ENCODE data around the gene XPO4. TPM values are rescaled to one million over a fixed set of nuclear protein-coding genes. Genes with fewer than 3 reads are reported as not detected.

The XPO4 gene
- total RNA-seq, 2 experiments from 2014 or later: 22.8 to 26.4 TPM

DNA sequence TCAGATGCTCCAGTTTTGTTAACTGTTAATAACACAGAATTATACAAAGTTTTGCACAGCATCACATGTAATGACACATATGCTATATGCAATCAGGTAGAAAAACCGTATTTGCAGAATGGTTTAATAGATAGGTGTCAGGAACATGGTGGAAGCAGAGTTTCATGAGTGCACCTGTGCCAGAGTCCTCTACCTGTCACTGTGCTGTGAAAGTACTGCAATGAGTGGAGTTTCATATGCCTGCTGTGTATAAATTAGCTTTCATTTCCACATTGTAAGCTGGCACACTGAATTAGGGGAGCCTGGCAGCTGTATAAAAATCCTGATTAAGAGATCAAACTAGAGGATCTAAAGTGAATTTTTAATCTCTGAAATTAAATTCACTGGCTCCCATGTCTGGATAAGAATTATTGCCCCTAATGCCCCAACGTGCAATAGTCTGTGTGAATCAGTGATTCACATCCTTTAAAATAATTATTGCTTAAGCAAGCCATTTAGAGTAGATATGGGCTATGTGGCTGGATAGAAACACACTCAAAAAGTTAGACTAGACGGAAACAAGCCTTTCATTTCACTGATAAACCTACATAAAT lies 120.3 kb downstream of the XPO4 start:
- Mint-ChIP-seq H3K27me3 (no peaks in the 10 kb centered on the region), H3K27ac (peak overlapping the region; percentile 40)

DNA sequence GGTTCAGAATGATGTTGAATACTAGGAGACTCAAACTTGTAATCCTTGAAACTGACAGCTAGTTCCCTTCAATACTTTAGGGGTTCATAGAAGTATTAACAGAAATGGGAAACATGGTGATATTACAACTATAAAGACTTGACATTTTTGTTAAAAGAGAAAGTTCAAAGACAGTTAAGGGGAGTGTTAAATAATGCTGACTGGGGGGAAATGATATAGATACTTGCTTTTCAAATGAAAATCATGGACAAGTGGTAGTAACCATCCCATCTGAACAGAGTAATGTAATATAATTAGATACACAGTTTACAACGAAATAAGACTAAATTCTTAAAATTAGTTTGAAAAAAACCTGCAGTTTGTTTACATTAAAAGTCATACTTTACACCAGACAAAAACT lies 122.2 kb downstream of the XPO4 start:
- H3K27me3 Mint-ChIP-seq: no peaks in the 10 kb centered on the region
- no peaks in the 10 kb centered on the region for H3K9me3 Mint-ChIP-seq (ENCODE audit: low read depth)
- CTCF ChIA-PET: interaction anchor here (0.9 to 1.6 kb wide), 4 partner anchors 13 to 583 kb away, joined by 3 to 5 read pairs (median 4); partner anchors contain the start of gene IL17D
- H3K27ac Mint-ChIP-seq: no peak overlapping the region
- ATAC-seq (no peak), DNase-seq (no peak)
- H3K4me3 Mint-ChIP-seq: no peak overlapping the region
- H3K36me3 Mint-ChIP-seq (ENCODE audit: low read depth): peaks cover 37% of the 10 kb centered on the region
- peaks cover 18% of the 10 kb centered on the region for H3K4me1 Mint-ChIP-seq
- intact Hi-C loops (cut with DNase I, micrococcal nuclease): loop anchor here in 1 of 2 experiments (5.0 kb wide), 1 partner anchor 42 kb away; no protein-coding TSS in a partner anchor
- POLR2A ChIA-PET: no interaction called here

More for the DNA sequence above, 120.3 kb downstream of the XPO4 start:
- no peaks in the 10 kb centered on the region for H3K9me3 Mint-ChIP-seq (ENCODE audit: low read depth)
- DNase-seq (peak; percentile 16), ATAC-seq (peak; percentile 97)
- ChIA-PET CTCF (interaction anchor here (0.7 to 1.5 kb wide), 5 partner anchors 11 to 68 kb away, joined by 3 to 5 read pairs (median 4); no protein-coding TSS in a partner anchor), POLR2A (no interaction called here)
- H3K4me3 Mint-ChIP-seq: no peak overlapping the region
- intact Hi-C loops (cut with DNase I, micrococcal nuclease): loop anchor here in 1 of 2 experiments (5.0 kb wide), 1 partner anchor 40 kb away; no protein-coding TSS in a partner anchor
- peaks cover 15% of the 10 kb centered on the region for H3K4me1 Mint-ChIP-seq
- H3K36me3 Mint-ChIP-seq (ENCODE audit: low read depth): peaks cover 39% of the 10 kb centered on the region

DNA sequence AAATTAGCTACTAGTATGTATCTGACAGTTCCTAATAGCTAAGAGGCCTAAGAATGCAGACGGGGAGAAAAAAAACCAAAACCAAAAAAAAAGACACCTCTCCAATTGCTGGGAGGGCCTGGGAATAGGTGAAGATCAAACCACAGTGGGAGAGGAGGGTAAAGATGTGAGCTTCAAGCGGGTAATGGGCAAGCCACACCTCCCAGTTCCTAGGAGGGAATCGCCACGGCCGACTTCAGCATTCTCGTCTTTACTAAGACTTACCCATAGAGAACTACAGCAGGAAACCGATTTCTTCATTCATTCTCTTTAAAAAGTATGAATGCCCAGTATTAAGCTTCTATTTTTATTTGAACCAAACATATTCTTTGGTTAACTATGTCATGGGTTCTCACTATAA lies 123.1 kb downstream of the XPO4 start:
- H3K9me3 Mint-ChIP-seq (ENCODE audit: low read depth): no peaks in the 10 kb centered on the region

DNA sequence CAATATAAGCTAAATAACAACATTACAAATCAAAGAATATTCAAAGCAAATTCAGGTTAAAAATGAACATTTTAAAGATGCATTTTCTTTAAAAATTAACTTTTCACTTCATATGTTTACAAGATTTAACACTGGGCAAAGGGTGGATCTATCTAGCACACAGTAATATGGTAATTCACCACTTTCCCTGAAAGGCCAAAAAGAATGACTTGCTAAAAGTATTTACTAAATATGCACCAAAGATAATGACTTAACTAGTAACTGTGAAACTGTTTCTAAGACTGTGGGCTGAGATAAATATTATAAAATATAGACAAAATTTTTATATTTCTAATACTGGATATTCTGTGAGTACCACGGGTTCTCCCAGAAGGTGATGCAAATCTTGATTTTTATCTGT lies 124.2 kb downstream of the XPO4 start:
- DNase-seq (no peak), ATAC-seq (no peak)
- no peaks in the 10 kb centered on the region for H3K27me3 Mint-ChIP-seq
- intact Hi-C loops (cut with DNase I, micrococcal nuclease): no loop called here
- H3K4me1 Mint-ChIP-seq: peaks cover 32% of the 10 kb centered on the region
- H3K9me3 Mint-ChIP-seq (ENCODE audit: low read depth): no peaks in the 10 kb centered on the region
- no peak overlapping the region for H3K4me3 Mint-ChIP-seq
- POLR2A ChIA-PET: no interaction called here
- H3K36me3 Mint-ChIP-seq (ENCODE audit: low read depth): peaks cover 33% of the 10 kb centered on the region
- H3K27ac Mint-ChIP-seq: no peak overlapping the region
- CTCF ChIA-PET: no interaction called here

More for the DNA sequence above, 123.1 kb downstream of the XPO4 start:
- CTCF ChIA-PET: interaction anchor here (0.9 to 1.6 kb wide), 4 partner anchors 12 to 582 kb away, joined by 3 to 5 read pairs (median 4); partner anchors contain the start of gene IL17D
- Mint-ChIP-seq H3K27me3 (no peaks in the 10 kb centered on the region), H3K4me1 (peaks cover 24% of the 10 kb centered on the region), H3K36me3 (ENCODE audit: low read depth) (peaks cover 38% of the 10 kb centered on the region), H3K4me3 (no peak overlapping the region), H3K27ac (no peak overlapping the region)
- DNase-seq (no peak), ATAC-seq (no peak)
- POLR2A ChIA-PET: no interaction called here
- intact Hi-C loops (cut with DNase I, micrococcal nuclease): no loop called here

DNA sequence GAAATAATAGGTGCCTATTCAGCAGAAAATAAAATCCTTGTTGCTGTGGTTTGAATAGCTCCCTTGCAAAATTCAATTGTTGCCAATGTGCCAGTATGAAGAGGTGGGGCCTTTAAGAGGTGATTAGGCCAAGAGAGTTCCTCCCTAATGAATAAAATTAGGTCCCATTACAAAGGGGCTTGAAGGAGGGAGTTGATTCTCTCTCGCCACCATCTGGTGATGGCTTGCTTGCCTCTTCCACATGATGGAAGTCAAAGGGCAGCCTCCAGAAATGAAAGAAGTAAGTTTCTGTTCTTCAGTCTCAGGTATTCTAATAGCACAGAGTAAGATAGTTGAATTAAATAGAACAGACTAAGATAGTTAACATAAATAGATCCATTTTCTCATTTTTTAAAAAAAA lies 125.8 kb downstream of the XPO4 start:
- no peak for ATAC-seq
- peaks cover 31% of the 10 kb centered on the region for H3K36me3 Mint-ChIP-seq (ENCODE audit: low read depth)
- H3K27me3 Mint-ChIP-seq: no peaks in the 10 kb centered on the region
- DNase-seq: no peak
- no peak overlapping the region for H3K4me3 Mint-ChIP-seq
- peaks cover 23% of the 10 kb centered on the region for H3K4me1 Mint-ChIP-seq
- ChIA-PET POLR2A (no interaction called here), CTCF (no interaction called here)
- H3K27ac Mint-ChIP-seq: no peak overlapping the region
- intact Hi-C loops (cut with DNase I, micrococcal nuclease): no loop called here
- H3K9me3 Mint-ChIP-seq (ENCODE audit: low read depth): no peaks in the 10 kb centered on the region

DNA sequence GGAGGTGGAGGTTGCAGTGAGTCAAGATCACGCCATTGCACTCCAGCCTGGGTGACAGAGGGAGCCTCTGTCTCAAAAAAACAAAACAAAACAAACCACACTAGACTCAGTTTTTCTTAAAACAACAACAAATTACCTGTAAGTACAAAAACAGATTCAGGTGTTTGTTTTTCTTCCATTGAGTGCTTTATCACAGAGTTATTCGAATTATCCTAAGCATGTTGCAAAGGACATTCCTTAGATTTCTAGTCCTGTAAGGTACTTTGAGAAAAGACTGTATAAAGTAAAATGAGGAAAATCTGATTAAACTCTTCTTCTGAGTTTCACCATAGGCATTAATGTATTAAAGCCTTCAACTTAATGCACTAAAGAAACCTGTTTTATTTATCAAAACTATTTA lies 126.6 kb downstream of the XPO4 start:
- ATAC-seq: no peak
- no peaks in the 10 kb centered on the region for H3K27me3 Mint-ChIP-seq
- POLR2A ChIA-PET: no interaction called here

DNA sequence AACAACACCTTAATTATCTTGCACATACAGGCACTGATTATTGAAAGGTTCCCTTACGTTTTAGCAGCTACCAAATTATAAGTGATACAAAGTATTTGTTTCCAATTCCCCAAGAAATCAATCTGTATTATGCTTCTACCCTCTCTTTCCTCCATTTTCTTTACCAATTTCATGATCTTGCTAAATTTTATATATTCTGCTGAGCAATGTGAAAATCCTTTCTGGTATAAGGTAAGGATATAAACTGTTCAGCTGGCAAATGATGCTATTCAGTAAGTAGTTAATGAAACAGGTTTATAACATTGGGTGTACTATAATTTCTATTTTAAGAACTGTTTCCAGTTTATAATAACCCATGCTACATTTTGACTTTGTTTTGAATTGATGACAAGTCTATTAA lies 127.8 kb downstream of the XPO4 start:
- Mint-ChIP-seq H3K36me3 (ENCODE audit: low read depth) (peaks cover 44% of the 10 kb centered on the region), H3K27ac (peak overlapping the region; percentile 23), H3K4me1 (peaks cover 39% of the 10 kb centered on the region), H3K9me3 (ENCODE audit: low read depth) (peaks cover 1% of the 10 kb centered on the region), H3K27me3 (no peaks in the 10 kb centered on the region), H3K4me3 (peak overlapping the region; percentile 93)
- ChIA-PET POLR2A (no interaction called here), CTCF (interaction anchor here (0.6 to 1.6 kb wide), 4 partner anchors 47 to 71 kb away, joined by 3 read pairs; partner anchors contain the start of gene IL17D)
- ATAC-seq: no peak
- intact Hi-C loops (cut with DNase I, micrococcal nuclease): loop anchor here (5.0 kb wide), 4 partner anchors 72 to 1142 kb away; partner anchors contain the start of genes IL17D (in 1 of the 2), MPHOSPH8 (in 1 of the 2) and ZMYM5 (in 1 of the 2)
- no peak for DNase-seq

More for the DNA sequence above, 126.6 kb downstream of the XPO4 start:
- Mint-ChIP-seq H3K9me3 (ENCODE audit: low read depth) (no peaks in the 10 kb centered on the region), H3K4me1 (peaks cover 29% of the 10 kb centered on the region), H3K27ac (no peak overlapping the region), H3K36me3 (ENCODE audit: low read depth) (peaks cover 33% of the 10 kb centered on the region), H3K4me3 (no peak overlapping the region)
- intact Hi-C loops (cut with DNase I, micrococcal nuclease): no loop called here
- no peak for DNase-seq
- CTCF ChIA-PET: no interaction called here

DNA sequence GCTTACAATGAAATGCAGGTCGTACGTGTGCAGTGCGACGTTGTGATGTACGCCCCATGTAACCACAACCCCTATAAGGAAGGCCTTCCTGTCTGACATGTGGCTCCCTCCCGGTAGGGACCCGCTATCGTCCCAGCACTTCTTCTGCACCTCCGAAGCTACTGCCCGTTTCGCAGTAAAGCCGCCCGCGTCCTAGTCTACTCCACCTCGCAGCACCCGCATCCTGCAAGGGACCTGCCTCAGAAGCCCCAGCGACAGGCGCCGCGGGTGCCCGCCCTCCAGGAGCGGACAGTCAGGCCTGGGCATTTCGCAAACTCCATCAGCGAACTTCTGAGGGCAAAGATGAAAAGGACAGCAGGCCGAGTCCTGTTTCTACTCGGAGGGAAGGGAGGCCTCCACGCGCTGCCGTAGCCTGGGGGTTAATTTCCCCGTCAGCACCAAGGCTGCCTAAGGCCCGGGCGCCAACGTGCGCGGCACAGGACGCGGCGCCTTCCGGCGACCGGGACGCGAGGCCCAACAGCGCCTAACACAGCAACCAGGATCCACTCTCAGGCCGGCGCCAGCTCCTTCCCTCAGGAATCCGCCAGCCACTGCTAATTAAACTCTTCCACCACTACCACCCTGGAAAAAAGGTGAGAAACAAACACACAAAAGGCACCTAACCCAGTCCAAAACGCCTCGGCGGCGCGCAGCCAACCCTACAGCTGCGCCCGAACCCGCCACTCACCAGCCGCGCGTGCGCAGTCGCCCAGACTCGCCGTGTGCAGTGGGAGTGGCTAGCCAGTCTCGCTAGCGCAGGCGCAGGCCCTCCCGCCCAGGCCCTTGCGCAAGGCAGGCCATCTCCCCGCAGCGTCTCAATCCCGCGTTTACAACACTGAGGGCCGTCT lies 129.1 kb downstream of the XPO4 start, which contains the start of gene EEF1AKMT1:
EEF1AKMT1 (minus strand) TSS at position 768 of the 887 bp plus-strand sequence. CDS start 16,363 bp downstream, outside the sequence.
- peaks cover 56% of the 10 kb centered on the region for H3K36me3 Mint-ChIP-seq (ENCODE audit: low read depth)
- intact Hi-C loops (cut with DNase I, micrococcal nuclease): loop anchor here (1.0 to 5.0 kb wide), 14 partner anchors 61 to 1141 kb away; partner anchors contain the start of genes IFT88 (in 2 of the 2), XPO4 (in 2 of the 2), CRYL1 (in 1 of the 2) and IL17D (in 1 of the 2)
- ChIA-PET CTCF (interaction anchor here (0.6 to 1.6 kb wide), 4 partner anchors 50 to 132 kb away, joined by 3 to 5 read pairs (median 3); partner anchors contain the start of gene IL17D), POLR2A (interaction anchor here (1.3 kb wide), 1 partner anchor 403 kb away, joined by 3 read pairs; the partner anchor contains the start of genes MRPL57 and SKA3)
- peaks cover 45% of the 10 kb centered on the region for H3K4me1 Mint-ChIP-seq
- DNase-seq: peak; percentile 98
- peak; percentile 92 for ATAC-seq
- H3K27ac Mint-ChIP-seq: peak within 1 kb of the TSS; percentile 100
- peak within 1 kb of the TSS; percentile 93 for H3K4me3 Mint-ChIP-seq
- H3K27me3 Mint-ChIP-seq: no peaks in the 10 kb centered on the region
- H3K9me3 Mint-ChIP-seq (ENCODE audit: low read depth): peaks cover 11% of the 10 kb centered on the region

DNA sequence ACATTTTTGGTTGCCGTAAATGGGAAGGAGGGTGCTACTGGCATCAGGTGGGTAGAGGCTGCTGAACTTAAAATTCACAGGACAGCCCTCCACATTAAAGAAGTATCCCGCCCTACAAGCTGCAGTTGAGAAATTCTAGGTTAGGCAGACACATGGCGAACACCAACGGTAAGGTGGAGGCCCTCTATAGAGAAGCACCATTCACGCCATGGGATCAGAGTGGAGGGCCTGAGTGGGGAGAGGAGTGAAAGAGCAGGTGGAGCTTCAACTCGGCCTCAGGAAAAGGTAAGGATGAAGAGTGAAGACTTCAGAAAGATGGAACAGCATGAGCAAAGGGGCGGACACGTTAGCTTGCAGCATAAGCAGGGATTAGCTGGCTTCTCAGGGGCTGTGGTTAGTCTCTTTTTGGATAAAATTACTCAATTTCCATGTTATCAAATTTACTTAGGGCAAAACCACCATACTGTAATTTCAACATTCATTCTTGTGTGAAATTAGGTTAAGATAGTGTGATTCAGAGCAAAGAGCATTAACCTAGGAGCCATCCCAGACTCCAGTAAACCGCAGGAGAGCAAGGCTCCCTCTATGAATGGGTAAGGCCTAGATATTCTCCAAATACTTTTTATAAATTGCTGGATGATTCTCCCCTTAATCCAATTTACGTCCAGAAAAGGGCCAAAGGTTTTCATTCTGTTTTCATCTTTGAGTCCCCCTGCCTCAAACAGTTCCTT lies 130.0 kb downstream of the XPO4 start:
- DNase-seq: peak; percentile 19
- Mint-ChIP-seq H3K27me3 (no peaks in the 10 kb centered on the region), H3K36me3 (ENCODE audit: low read depth) (peaks cover 60% of the 10 kb centered on the region), H3K27ac (peak overlapping the region; percentile 100), H3K9me3 (ENCODE audit: low read depth) (peaks cover 18% of the 10 kb centered on the region), H3K4me1 (peaks cover 45% of the 10 kb centered on the region), H3K4me3 (peak overlapping the region; percentile 93)
- ChIA-PET POLR2A (interaction anchor here (0.7 to 1.3 kb wide), 2 partner anchors 404 to 739 kb away, joined by 3 to 4 read pairs; partner anchors contain the start of genes MRPL57 and SKA3), CTCF (interaction anchor here (1.2 to 1.3 kb wide), 2 partner anchors 50 to 69 kb away, joined by 3 to 5 read pairs; partner anchors contain the start of gene IL17D)
- ATAC-seq: no peak
- intact Hi-C loops (cut with DNase I, micrococcal nuclease): loop anchor here (1.0 to 5.0 kb wide), 14 partner anchors 60 to 1140 kb away; partner anchors contain the start of genes IFT88 (in 2 of the 2), XPO4 (in 2 of the 2), CRYL1 (in 1 of the 2) and IL17D (in 1 of the 2)

DNA sequence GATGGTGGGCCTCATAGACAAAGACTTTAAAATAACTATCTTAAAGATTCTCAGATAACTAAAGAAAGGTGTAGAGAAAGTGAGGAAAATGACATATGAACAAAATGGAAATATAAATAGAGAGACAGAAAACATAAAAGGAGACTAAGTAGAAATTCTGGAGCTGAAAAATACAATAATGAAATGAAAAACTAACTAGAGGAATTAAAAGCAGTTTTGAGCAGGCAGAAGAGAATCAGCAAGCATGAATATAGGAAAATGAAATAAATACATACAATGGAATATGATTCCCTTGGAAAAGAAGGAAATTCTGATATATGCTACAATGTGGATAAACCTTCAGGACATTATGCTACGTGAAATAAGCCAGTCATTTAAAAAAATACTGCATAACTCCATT lies 132.7 kb downstream of the XPO4 start:
- CTCF ChIA-PET: no interaction called here
- no peak for DNase-seq
- Mint-ChIP-seq H3K9me3 (ENCODE audit: low read depth) (peaks cover 22% of the 10 kb centered on the region), H3K27me3 (no peaks in the 10 kb centered on the region), H3K4me1 (peaks cover 40% of the 10 kb centered on the region), H3K36me3 (ENCODE audit: low read depth) (peaks cover 61% of the 10 kb centered on the region), H3K4me3 (no peak overlapping the region), H3K27ac (no peak overlapping the region)
- ATAC-seq: no peak
- POLR2A ChIA-PET: no interaction called here
- intact Hi-C loops (cut with DNase I, micrococcal nuclease): loop anchor here (5.0 kb wide), 4 partner anchors 68 to 1138 kb away; partner anchors contain the start of genes IL17D (in 1 of the 2), MPHOSPH8 (in 1 of the 2) and ZMYM5 (in 1 of the 2)
